Mesenchymal stem cell (in vitro differentiated cells and primary cell): ENCODE measurements around the gene STK25. TPM values are rescaled to one million over a fixed set of nuclear protein-coding genes. Genes with fewer than 3 reads are reported as not detected.

Source experiments
- DNase-seq: peaks from one replicate; pipeline ENCODE4 v3.0.0-alpha.2; 2013
- H2AFZ ChIP-seq: one replicate; pipeline ENCODE4 v1.6.1; 2013; ENCODE audit warnings: low read depth, mild to moderate bottlenecking, control low read depth, inconsistent platforms, low read length, moderate library complexity
- H2AK5ac ChIP-seq: 2 replicates; pipeline ENCODE4 v1.6.1; 2013; ENCODE audit warnings: low read length, moderate library complexity, mild to moderate bottlenecking, inconsistent platforms; ENCODE audit not compliant: severe bottlenecking
- H2BK120ac ChIP-seq: one replicate; pipeline ENCODE4 v1.6.1; 2013; ENCODE audit warnings: low read depth, mild to moderate bottlenecking, inconsistent platforms, low read length, moderate library complexity
- H2BK12ac ChIP-seq, 2 experiments: one replicate each; pipeline ENCODE4 v1.6.1; 2013; ENCODE audit warnings: inconsistent platforms in 2 of 2, low read length in 2 of 2, mild to moderate bottlenecking in 2 of 2, moderate library complexity in 2 of 2, control low read depth in 1 of 2
- H2BK15ac ChIP-seq: one replicate; pipeline ENCODE4 v1.6.1; 2013; ENCODE audit warnings: mild to moderate bottlenecking, low read depth, inconsistent platforms; ENCODE audit not compliant: poor library complexity, severe bottlenecking
- H2BK5ac ChIP-seq: 2 replicates; pipeline ENCODE4 v1.6.1; 2013; ENCODE audit warnings: low read depth, mild to moderate bottlenecking, low read length, control low read depth, inconsistent platforms; ENCODE audit not compliant: poor library complexity, severe bottlenecking
- H3K14ac ChIP-seq, 2 experiments: one replicate each; pipeline ENCODE4 v1.6.1; 2013; ENCODE audit warnings: inconsistent platforms in 2 of 2, low read length in 2 of 2, control low read depth in 1 of 2, mild to moderate bottlenecking in 1 of 2, moderate library complexity in 1 of 2
- H3K18ac ChIP-seq, 2 experiments: one replicate each; pipeline ENCODE4 v1.6.1; 2013; ENCODE audit warnings: inconsistent platforms in 2 of 2, low read length in 2 of 2, control low read depth in 1 of 2, low read depth in 1 of 2, mild to moderate bottlenecking in 1 of 2
- H3K23ac ChIP-seq, 2 experiments: one replicate each; pipeline ENCODE4 v1.6.1; 2013; ENCODE audit warnings: inconsistent platforms in 2 of 2, low read length in 2 of 2, mild to moderate bottlenecking in 2 of 2, moderate library complexity in 2 of 2, control low read depth in 1 of 2
- H3K27ac ChIP-seq: 2 replicates; pipeline ENCODE4 v1.5.1; 2013; ENCODE audit warnings: mild to moderate bottlenecking, moderate library complexity, low read length, control low read depth, inconsistent platforms; ENCODE audit not compliant: poor library complexity, severe bottlenecking
- H3K27me3 ChIP-seq, 2 experiments: 2 replicates each; pipeline versions ENCODE4 v1.6.1 to v1.7.0; 2013; ENCODE audit warnings: low read length in 2 of 2, mild to moderate bottlenecking in 2 of 2, moderate library complexity in 2 of 2, control low read depth in 1 of 2, inconsistent platforms in 1 of 2; ENCODE audit not compliant: control insufficient read depth in 1 of 2, insufficient read depth in 1 of 2
- H3K36me3 ChIP-seq, 2 experiments: 2 replicates each; pipeline versions ENCODE4 v1.6.1 to v1.7.0; 2013; ENCODE audit warnings: low read length in 2 of 2, control low read depth in 1 of 2, inconsistent platforms in 1 of 2, low read depth in 1 of 2, mild to moderate bottlenecking in 1 of 2; ENCODE audit not compliant: insufficient read depth in 2 of 2, control insufficient read depth in 1 of 2
- H3K4ac ChIP-seq, 2 experiments: one replicate each; pipeline ENCODE4 v1.6.1; 2013; ENCODE audit warnings: inconsistent platforms in 2 of 2, low read length in 2 of 2, mild to moderate bottlenecking in 2 of 2, moderate library complexity in 2 of 2, control low read depth in 1 of 2, low read depth in 1 of 2
- H3K4me1 ChIP-seq: 2 replicates; pipeline ENCODE4 v1.6.1; 2013; ENCODE audit warnings: low read depth, low read length, control low read depth; ENCODE audit not compliant: control insufficient read depth, insufficient read depth
- H3K4me2 ChIP-seq: 2 replicates; pipeline ENCODE4 v1.6.1; 2013; ENCODE audit warnings: low read length, mild to moderate bottlenecking, inconsistent platforms; ENCODE audit not compliant: poor library complexity, severe bottlenecking
- H3K4me3 ChIP-seq, 2 experiments: 2 replicates each; pipeline versions ENCODE4 v1.5.1 to v1.7.0; 2013; ENCODE audit warnings: low read length in 2 of 2, mild to moderate bottlenecking in 2 of 2, control low read depth in 1 of 2, low read depth in 1 of 2; ENCODE audit not compliant: insufficient read depth in 1 of 2
- H3K79me1 ChIP-seq: replicated peaks from 2 replicates; pipeline ENCODE4 v1.6.1; 2013; ENCODE audit warnings: mild to moderate bottlenecking, control low read depth, low read length, inconsistent platforms; ENCODE audit not compliant: poor library complexity, severe bottlenecking
- H3K9ac ChIP-seq: 2 replicates; pipeline ENCODE4 v1.7.0; 2013; ENCODE audit warnings: mild to moderate bottlenecking, low read length, moderate library complexity
- H3K9me3 ChIP-seq: 2 replicates; pipeline ENCODE4 v1.7.0; 2013; ENCODE audit warnings: mild to moderate bottlenecking, low read length; ENCODE audit not compliant: control insufficient read depth
- H4K8ac ChIP-seq: one replicate; pipeline ENCODE4 v1.6.1; 2013; ENCODE audit warnings: inconsistent platforms, mild to moderate bottlenecking, low read length, moderate library complexity
- H4K91ac ChIP-seq: one replicate; pipeline ENCODE4 v1.6.1; 2013; ENCODE audit warnings: mild to moderate bottlenecking, low read length, inconsistent platforms
- WGBS: methylation state at CpG from one replicate; pipeline ENCODE4 v1.1.7; 2013; ENCODE audit warnings: mixed read lengths; 5-methylcytosine and 5-hydroxymethylcytosine counted together
- polyA plus RNA-seq, 2 experiments: library from polyadenylated mRNA; stranded (reverse); fragments of 200-250 nt; gene quantifications; one replicate each; pipeline ENCODE4 v1.2.3, GENCODE V29; 2013

Gene STK25
- polyA plus RNA-seq (2013, experiment 1 of 2), result 86.3 TPM
- polyA plus RNA-seq (2013, experiment 2 of 2), result 82.9 TPM

- Histone ChIP-seq H2BK12ac (peak within 1 kb of the TSS in 1 of 2 experiments; percentile 54), H3K79me1 (peaks cover 17% of the 10 kb centered on the region), H3K18ac (peak within 1 kb of the TSS; percentile 98 to 99), H3K4me2 (peak within 1 kb of the TSS; percentile 93), H3K27ac (no peak within 1 kb of the TSS), H3K27me3 (no peaks in the 10 kb centered on the region), H2BK120ac (peak within 1 kb of the TSS; percentile 98), H3K36me3 (peaks cover 12 to 27% of the 10 kb centered on the region in 2 experiments), H3K4me3 (peak within 1 kb of the TSS; percentile 80 to 85), H4K8ac (peak within 1 kb of the TSS; percentile 100), H2AFZ (peak within 1 kb of the TSS; percentile 86), H2BK5ac (peak within 1 kb of the TSS; percentile 88), H3K9me3 (no peaks in the 10 kb centered on the region), H3K4ac (peak within 1 kb of the TSS; percentile 81 to 96), H3K23ac (peak within 1 kb of the TSS in 1 of 2 experiments; percentile 94), H3K14ac (peak within 1 kb of the TSS in 1 of 2 experiments; percentile 96), H4K91ac (peak within 1 kb of the TSS; percentile 97), H3K9ac (peak within 1 kb of the TSS; percentile 91), H2AK5ac (peak within 1 kb of the TSS; percentile 12), H2BK15ac (peak within 1 kb of the TSS; percentile 97), H3K4me1 (peaks cover 36% of the 10 kb centered on the region)
- 1% methylated on average over 106 of the region's 122 CpGs for WGBS
- peak; percentile 98 for DNase-seq
Observed at GRCh38 chr2:241508240-241509154, at the start of gene STK25. STK25 (minus strand) TSS chr2:241508584; CDS start chr2:241508035, 549 bp downstream.

- Histone ChIP-seq H4K8ac (no peak overlapping the region), H2BK15ac (no peak overlapping the region), H3K27me3 (peaks cover 0 to 28% of the 10 kb centered on the region in 2 experiments), H3K36me3 (no peaks in the 10 kb centered on the region), H2BK12ac (no peak overlapping the region), H4K91ac (no peak overlapping the region), H3K14ac (no peak overlapping the region), H3K18ac (no peak overlapping the region), H3K9ac (no peak overlapping the region), H2AK5ac (no peak overlapping the region), H3K9me3 (peaks cover 14% of the 10 kb centered on the region), H2AFZ (no peak overlapping the region), H3K27ac (no peak overlapping the region), H3K4me2 (no peak overlapping the region), H3K4ac (no peak overlapping the region), H2BK5ac (no peak overlapping the region), H3K79me1 (peaks cover 9% of the 10 kb centered on the region), H3K23ac (no peak overlapping the region), H3K4me1 (peaks cover 17% of the 10 kb centered on the region), H3K4me3 (no peak overlapping the region), H2BK120ac (no peak overlapping the region)
- no peak for DNase-seq
Observed at GRCh38 chr2:241556746-241557145, 48.4 kb upstream of the STK25 start.

DNA sequence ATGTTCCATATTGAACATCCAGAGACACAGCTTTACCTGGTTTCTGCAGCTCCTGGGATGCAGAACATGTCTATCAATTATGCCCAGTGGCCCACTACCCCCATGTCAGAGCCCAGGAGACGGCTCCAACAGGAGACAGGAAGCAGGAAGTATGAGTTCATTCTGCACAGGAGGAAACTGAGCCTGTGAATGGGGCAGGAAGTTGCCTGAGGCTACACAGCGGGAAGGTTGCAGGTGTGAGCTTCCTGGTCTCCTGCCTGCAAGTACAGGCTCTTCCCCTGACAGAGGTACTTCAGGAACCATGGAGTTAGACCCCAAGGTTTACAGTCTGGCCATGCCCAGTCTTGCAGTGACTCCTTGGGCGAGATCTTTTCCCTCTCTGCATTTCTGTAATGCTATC lies 47.3 kb upstream of the STK25 start:
- H3K4me3 ChIP-seq, result no peak overlapping the region
- no peak overlapping the region for H2BK5ac ChIP-seq
- H3K23ac ChIP-seq, result peak overlapping the region in 1 of 2 experiments; percentile 42
- WGBS, result 53% methylated on average over 3 of the region's 3 CpGs
- H3K4me1 ChIP-seq, result peaks cover 11% of the 10 kb centered on the region
- no peak overlapping the region for H3K14ac ChIP-seq
- no peak overlapping the region for H4K8ac ChIP-seq
- H3K36me3 ChIP-seq, result no peaks in the 10 kb centered on the region
- no peak overlapping the region for H2AK5ac ChIP-seq
- no peak overlapping the region for H2AFZ ChIP-seq
- peaks cover 9% of the 10 kb centered on the region for H3K79me1 ChIP-seq
- H2BK120ac ChIP-seq, result no peak overlapping the region
- H2BK15ac ChIP-seq, result no peak overlapping the region
- no peak for DNase-seq
- H3K4ac ChIP-seq, result no peak overlapping the region
- no peak overlapping the region for H4K91ac ChIP-seq
- no peak overlapping the region for H3K18ac ChIP-seq
- H3K9ac ChIP-seq, result no peak overlapping the region
- no peak overlapping the region for H2BK12ac ChIP-seq
- H3K9me3 ChIP-seq, result peaks cover 14% of the 10 kb centered on the region
- peaks cover 0 to 38% of the 10 kb centered on the region in 2 experiments for H3K27me3 ChIP-seq
- no peak overlapping the region for H3K4me2 ChIP-seq
- H3K27ac ChIP-seq, result no peak overlapping the region

DNA sequence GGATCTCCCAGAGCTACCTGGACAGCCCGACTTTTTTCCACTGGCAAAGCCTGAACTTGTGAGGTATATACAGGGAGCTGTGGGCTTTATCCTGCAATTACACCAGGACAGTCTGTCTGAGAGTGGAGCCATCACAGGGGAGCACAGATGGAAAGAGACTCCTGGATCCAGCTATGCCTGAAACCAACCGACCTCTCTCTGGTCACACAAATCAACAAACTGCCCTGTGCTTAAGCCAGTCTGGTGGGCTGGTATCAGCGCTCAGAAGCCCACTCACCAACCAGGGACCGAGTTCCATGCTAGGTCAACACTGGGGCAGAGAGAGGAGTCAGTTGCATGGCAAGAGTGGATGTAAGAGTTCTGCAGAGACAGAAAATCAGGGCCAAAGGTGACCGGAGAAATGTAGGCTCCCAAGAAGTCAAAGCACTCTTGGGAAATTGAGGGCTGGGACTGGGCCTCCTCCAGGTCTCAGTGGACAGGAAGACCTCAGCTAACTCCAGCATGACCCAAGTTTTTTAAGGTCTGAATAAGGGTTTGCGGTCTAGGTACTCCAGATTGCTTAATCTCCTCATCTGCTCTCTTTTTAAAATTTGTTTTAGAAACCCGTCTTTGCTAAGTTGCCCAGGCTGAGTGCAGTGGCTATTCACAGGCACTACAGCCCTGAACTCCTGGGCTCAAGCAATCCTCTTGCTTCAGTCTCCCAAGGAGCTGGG lies 46.4 kb upstream of the STK25 start:
- H3K14ac ChIP-seq, result no peak overlapping the region
- no peak overlapping the region for H3K4ac ChIP-seq
- H2AK5ac ChIP-seq, result no peak overlapping the region
- WGBS, result 87% methylated on average over 7 of the region's 7 CpGs
- peaks cover 5% of the 10 kb centered on the region for H3K79me1 ChIP-seq
- no peak overlapping the region for H3K4me2 ChIP-seq
- H2BK5ac ChIP-seq, result no peak overlapping the region
- H3K23ac ChIP-seq, result no peak overlapping the region
- no peak overlapping the region for H3K27ac ChIP-seq
- no peak overlapping the region for H4K91ac ChIP-seq
- no peak overlapping the region for H2AFZ ChIP-seq
- no peak overlapping the region for H3K18ac ChIP-seq
- H3K36me3 ChIP-seq, result no peaks in the 10 kb centered on the region
- H4K8ac ChIP-seq, result no peak overlapping the region
- no peak overlapping the region for H2BK120ac ChIP-seq
- no peak for DNase-seq
- peaks cover 7% of the 10 kb centered on the region for H3K4me1 ChIP-seq
- H2BK12ac ChIP-seq, result no peak overlapping the region
- H3K4me3 ChIP-seq, result no peak overlapping the region
- H3K9ac ChIP-seq, result no peak overlapping the region
- H3K27me3 ChIP-seq, result peaks cover 0 to 45% of the 10 kb centered on the region in 2 experiments
- H2BK15ac ChIP-seq, result no peak overlapping the region
- peaks cover 14% of the 10 kb centered on the region for H3K9me3 ChIP-seq
